Osteoblast (primary cell): ENCODE data around the gene PRKCQ. TPM values are rescaled to one million over a fixed set of nuclear protein-coding genes. Genes with fewer than 3 reads are reported as not detected.

Experiments
- DNase-seq: peaks from one replicate; pipeline ENCODE4 v3.0.0; 2011; ENCODE audit warnings: low spot score, mixed read lengths; ENCODE audit not compliant: insufficient read length; ENCODE audit errors: missing footprints
- H2AFZ ChIP-seq: 2 replicates; pipeline ENCODE4 v1.6.0; 2011; ENCODE audit warnings: mild to moderate bottlenecking, low read length
- H3K27ac ChIP-seq: 2 replicates; pipeline ENCODE4 v1.5.1; 2011; ENCODE audit warnings: mild to moderate bottlenecking, low read depth, low read length, moderate library complexity
- H3K27me3 ChIP-seq: 2 replicates; pipeline ENCODE4 v1.6.0; 2012; ENCODE audit warnings: mild to moderate bottlenecking, control low read depth, inconsistent platforms, low read length, moderate library complexity; ENCODE audit not compliant: insufficient read depth
- H3K36me3 ChIP-seq: 2 replicates; pipeline ENCODE4 v1.5.1; 2011; ENCODE audit warnings: mild to moderate bottlenecking, low read length, control low read depth, moderate library complexity; ENCODE audit not compliant: insufficient read depth
- H3K4me1 ChIP-seq: 2 replicates; pipeline ENCODE4 v1.5.1; 2011; ENCODE audit warnings: mild to moderate bottlenecking, low read length, control low read depth, moderate library complexity; ENCODE audit not compliant: insufficient read depth
- H3K4me2 ChIP-seq: 2 replicates; pipeline ENCODE4 v1.6.0; 2011; ENCODE audit warnings: mild to moderate bottlenecking, low read length; ENCODE audit not compliant: insufficient read depth
- H3K4me3 ChIP-seq: fragments of 200-600 bp; sonication (generic); 3 replicates; pipeline ENCODE4 v1.5.1; 2012; ENCODE audit warnings: mild to moderate bottlenecking, low read length, inconsistent platforms; ENCODE audit not compliant: insufficient read depth
- H3K79me2 ChIP-seq: 2 replicates; pipeline ENCODE4 v1.6.0; 2012; ENCODE audit warnings: mild to moderate bottlenecking, low read length, control low read depth, inconsistent platforms; ENCODE audit not compliant: insufficient read depth
- H3K9me3 ChIP-seq: 2 replicates; pipeline ENCODE4 v1.5.1; 2011; ENCODE audit warnings: low read depth, low read length, control low read depth
- H4K20me1 ChIP-seq: 2 replicates; pipeline ENCODE4 v1.6.0; 2012; ENCODE audit warnings: mild to moderate bottlenecking, low read length, control low read depth; ENCODE audit not compliant: insufficient read depth
- total RNA-seq: library from RNA; depleted of rRNA; stranded (reverse); fragments of >200 nt; gene quantifications from 2 replicates; pipeline ENCODE4 v1.2.3, GENCODE V29; 2012
- TF ChIP-seq, protein P1 (sequence below): IDR thresholded peaks from 2 replicates; pipeline ENCODE4 v1.5.1; 2011; ENCODE audit warnings: mild to moderate bottlenecking, low read depth, low read length, moderate library complexity; ENCODE audit errors: extremely low read depth

The PRKCQ gene
- total RNA-seq, 1 donor, result not detected

GRCh38 chr10:6401558-6402348, 178.3 kb downstream of the PRKCQ start:
- H3K4me2 ChIP-seq, result peak overlapping the region; percentile 84
- no peaks in the 10 kb centered on the region for H3K79me2 ChIP-seq
- peak overlapping the region; percentile 13 for H2AFZ ChIP-seq
- H3K27ac ChIP-seq, result no peak overlapping the region
- no peaks in the 10 kb centered on the region for H3K36me3 ChIP-seq
- H4K20me1 ChIP-seq, result no peaks in the 10 kb centered on the region
- DNase-seq, result peak; percentile 92
- H3K9me3 ChIP-seq, result no peaks in the 10 kb centered on the region
- H3K4me1 ChIP-seq, result no peaks in the 10 kb centered on the region
- TF ChIP-seq, protein P1, sequence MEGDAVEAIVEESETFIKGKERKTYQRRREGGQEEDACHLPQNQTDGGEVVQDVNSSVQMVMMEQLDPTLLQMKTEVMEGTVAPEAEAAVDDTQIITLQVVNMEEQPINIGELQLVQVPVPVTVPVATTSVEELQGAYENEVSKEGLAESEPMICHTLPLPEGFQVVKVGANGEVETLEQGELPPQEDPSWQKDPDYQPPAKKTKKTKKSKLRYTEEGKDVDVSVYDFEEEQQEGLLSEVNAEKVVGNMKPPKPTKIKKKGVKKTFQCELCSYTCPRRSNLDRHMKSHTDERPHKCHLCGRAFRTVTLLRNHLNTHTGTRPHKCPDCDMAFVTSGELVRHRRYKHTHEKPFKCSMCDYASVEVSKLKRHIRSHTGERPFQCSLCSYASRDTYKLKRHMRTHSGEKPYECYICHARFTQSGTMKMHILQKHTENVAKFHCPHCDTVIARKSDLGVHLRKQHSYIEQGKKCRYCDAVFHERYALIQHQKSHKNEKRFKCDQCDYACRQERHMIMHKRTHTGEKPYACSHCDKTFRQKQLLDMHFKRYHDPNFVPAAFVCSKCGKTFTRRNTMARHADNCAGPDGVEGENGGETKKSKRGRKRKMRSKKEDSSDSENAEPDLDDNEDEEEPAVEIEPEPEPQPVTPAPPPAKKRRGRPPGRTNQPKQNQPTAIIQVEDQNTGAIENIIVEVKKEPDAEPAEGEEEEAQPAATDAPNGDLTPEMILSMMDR, result peak; percentile 78
- H3K4me3 ChIP-seq, result peak overlapping the region; percentile 57
- peaks cover 16% of the 10 kb centered on the region for H3K27me3 ChIP-seq

GRCh38 chr10:6400821-6401465, 179.1 kb downstream of the PRKCQ start:
- H3K27me3 ChIP-seq, result peaks cover 18% of the 10 kb centered on the region
- H3K36me3 ChIP-seq, result no peaks in the 10 kb centered on the region
- peak overlapping the region; percentile 84 for H3K4me2 ChIP-seq
- no peaks in the 10 kb centered on the region for H3K4me1 ChIP-seq
- H2AFZ ChIP-seq, result no peak overlapping the region
- no peak overlapping the region for H3K4me3 ChIP-seq
- no peaks in the 10 kb centered on the region for H3K9me3 ChIP-seq
- no peaks in the 10 kb centered on the region for H4K20me1 ChIP-seq
- no peaks in the 10 kb centered on the region for H3K79me2 ChIP-seq
- no peak for DNase-seq
- TF ChIP-seq, protein P1, result no peak
- H3K27ac ChIP-seq, result no peak overlapping the region

DNA sequence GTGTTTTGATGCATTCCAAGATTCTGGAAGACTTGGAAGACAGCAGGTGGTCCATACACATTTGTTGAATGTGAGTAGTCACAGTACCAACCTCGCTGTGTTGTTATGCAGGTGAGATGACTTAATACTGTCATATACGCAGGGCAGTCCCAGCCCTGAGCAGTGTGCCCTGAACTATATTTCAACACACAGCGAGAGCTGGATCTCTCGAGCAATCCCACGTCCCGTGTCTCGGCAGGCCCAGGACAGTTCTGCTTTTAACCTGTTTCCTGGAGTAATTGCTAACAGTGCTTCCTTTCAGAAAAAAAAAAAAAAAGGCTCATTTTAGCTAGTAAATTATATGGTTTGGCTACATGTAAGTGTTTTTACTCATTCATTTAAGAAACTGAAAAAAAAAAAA, 179.7 kb downstream of the PRKCQ start:
- DNase-seq, result no peak
- H3K4me3 ChIP-seq, result no peak overlapping the region
- H3K36me3 ChIP-seq, result no peaks in the 10 kb centered on the region
- H3K4me1 ChIP-seq, result no peaks in the 10 kb centered on the region
- no peaks in the 10 kb centered on the region for H4K20me1 ChIP-seq
- TF ChIP-seq, protein P1, result no peak
- H3K79me2 ChIP-seq, result no peaks in the 10 kb centered on the region
- H3K9me3 ChIP-seq, result no peaks in the 10 kb centered on the region
- peaks cover 19% of the 10 kb centered on the region for H3K27me3 ChIP-seq
- H3K27ac ChIP-seq, result no peak overlapping the region
- H3K4me2 ChIP-seq, result no peak overlapping the region
- H2AFZ ChIP-seq, result no peak overlapping the region

GRCh38 chr10:6399879-6400278, 180.2 kb downstream of the PRKCQ start:
- TF ChIP-seq, protein P1, result no peak
- H3K79me2 ChIP-seq, result no peaks in the 10 kb centered on the region
- no peaks in the 10 kb centered on the region for H3K4me1 ChIP-seq
- no peak overlapping the region for H3K4me2 ChIP-seq
- no peaks in the 10 kb centered on the region for H3K36me3 ChIP-seq
- DNase-seq, result no peak
- no peak overlapping the region for H3K27ac ChIP-seq
- no peak overlapping the region for H2AFZ ChIP-seq
- H3K4me3 ChIP-seq, result no peak overlapping the region
- peaks cover 17% of the 10 kb centered on the region for H3K27me3 ChIP-seq
- H3K9me3 ChIP-seq, result no peaks in the 10 kb centered on the region
- H4K20me1 ChIP-seq, result no peaks in the 10 kb centered on the region
